ENCODE measurements around the gene BMP3.

DNA sequence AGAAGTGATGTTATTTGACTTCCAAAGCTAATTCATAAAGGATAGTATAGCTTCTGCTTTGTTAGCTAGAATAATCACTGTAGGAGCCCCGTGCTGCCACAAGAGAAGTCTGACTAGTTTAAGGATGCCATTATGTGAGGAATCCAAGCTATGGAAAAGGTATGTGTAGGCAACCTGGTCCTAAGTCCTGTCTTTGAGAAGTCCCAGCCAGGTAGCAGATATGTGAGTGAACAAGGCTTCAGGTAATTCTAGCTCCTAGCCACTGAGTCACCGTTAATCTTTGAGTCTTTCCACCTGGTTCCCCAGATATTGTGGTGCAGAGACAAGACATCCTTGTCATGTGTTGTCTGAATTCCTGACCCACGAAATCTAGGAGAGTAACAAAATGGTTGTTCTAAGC is 55.5 kb downstream of the BMP3 start:
- TF ChIP-seq, protein P1, sequence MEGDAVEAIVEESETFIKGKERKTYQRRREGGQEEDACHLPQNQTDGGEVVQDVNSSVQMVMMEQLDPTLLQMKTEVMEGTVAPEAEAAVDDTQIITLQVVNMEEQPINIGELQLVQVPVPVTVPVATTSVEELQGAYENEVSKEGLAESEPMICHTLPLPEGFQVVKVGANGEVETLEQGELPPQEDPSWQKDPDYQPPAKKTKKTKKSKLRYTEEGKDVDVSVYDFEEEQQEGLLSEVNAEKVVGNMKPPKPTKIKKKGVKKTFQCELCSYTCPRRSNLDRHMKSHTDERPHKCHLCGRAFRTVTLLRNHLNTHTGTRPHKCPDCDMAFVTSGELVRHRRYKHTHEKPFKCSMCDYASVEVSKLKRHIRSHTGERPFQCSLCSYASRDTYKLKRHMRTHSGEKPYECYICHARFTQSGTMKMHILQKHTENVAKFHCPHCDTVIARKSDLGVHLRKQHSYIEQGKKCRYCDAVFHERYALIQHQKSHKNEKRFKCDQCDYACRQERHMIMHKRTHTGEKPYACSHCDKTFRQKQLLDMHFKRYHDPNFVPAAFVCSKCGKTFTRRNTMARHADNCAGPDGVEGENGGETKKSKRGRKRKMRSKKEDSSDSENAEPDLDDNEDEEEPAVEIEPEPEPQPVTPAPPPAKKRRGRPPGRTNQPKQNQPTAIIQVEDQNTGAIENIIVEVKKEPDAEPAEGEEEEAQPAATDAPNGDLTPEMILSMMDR (tag by site-specific recombination; IDR thresholded peaks at IDR 0.05), result no peak
- no peak for TF ChIP-seq MEIS1 (CRISPR knock-in tag; IDR thresholded peaks at IDR 0.05; ENCODE audit: borderline replicate concordance)
- no peak for TF ChIP-seq ZNF785 (tag by site-specific recombination; IDR thresholded peaks at IDR 0.05)
- TF ChIP-seq, protein P2, sequence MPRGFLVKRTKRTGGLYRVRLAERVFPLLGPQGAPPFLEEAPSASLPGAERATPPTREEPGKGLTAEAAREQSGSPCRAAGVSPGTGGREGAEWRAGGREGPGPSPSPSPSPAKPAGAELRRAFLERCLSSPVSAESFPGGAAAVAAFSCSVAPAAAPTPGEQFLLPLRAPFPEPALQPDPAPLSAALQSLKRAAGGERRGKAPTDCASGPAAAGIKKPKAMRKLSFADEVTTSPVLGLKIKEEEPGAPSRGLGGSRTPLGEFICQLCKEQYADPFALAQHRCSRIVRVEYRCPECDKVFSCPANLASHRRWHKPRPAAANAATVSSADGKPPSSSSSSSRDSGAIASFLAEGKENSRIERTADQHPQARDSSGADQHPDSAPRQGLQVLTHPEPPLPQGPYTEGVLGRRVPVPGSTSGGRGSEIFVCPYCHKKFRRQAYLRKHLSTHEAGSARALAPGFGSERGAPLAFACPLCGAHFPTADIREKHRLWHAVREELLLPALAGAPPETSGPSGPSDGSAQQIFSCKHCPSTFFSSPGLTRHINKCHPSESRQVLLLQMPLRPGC (tag by site-specific recombination; IDR thresholded peaks at IDR 0.05), result no peak
- TF ChIP-seq REPIN1 (tag by site-specific recombination; IDR thresholded peaks at IDR 0.05; ENCODE audit: low read depth), result no peak
- TF ChIP-seq ZNF843 (tag by site-specific recombination; IDR thresholded peaks at IDR 0.05), result no peak
- no peak for TF ChIP-seq ZNF701 (tag by site-specific recombination; IDR thresholded peaks at IDR 0.05)
- no peak for TF ChIP-seq ZNF239 (tag by site-specific recombination; IDR thresholded peaks at IDR 0.05)
- no peak for TF ChIP-seq ZNF221 (tag by site-specific recombination; IDR thresholded peaks at IDR 0.05; ENCODE audit: borderline replicate concordance)
- TF ChIP-seq, protein P3, sequence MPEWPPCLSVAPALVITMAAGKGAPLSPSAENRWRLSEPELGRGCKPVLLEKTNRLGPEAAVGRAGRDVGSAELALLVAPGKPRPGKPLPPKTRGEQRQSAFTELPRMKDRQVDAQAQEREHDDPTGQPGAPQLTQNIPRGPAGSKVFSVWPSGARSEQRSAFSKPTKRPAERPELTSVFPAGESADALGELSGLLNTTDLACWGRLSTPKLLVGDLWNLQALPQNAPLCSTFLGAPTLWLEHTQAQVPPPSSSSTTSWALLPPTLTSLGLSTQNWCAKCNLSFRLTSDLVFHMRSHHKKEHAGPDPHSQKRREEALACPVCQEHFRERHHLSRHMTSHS (tag by site-specific recombination; IDR thresholded peaks at IDR 0.05), result no peak
- no peak for TF ChIP-seq YY2 (tag by site-specific recombination; IDR thresholded peaks at IDR 0.05)
- no peak for TF ChIP-seq ZNF707 (tag by site-specific recombination; IDR thresholded peaks at IDR 0.05)
- no peak for TF ChIP-seq SCRT1 (tag by site-specific recombination; IDR thresholded peaks at IDR 0.05; ENCODE audit: borderline replicate concordance)
- TF ChIP-seq ZBTB8A (tag by site-specific recombination; IDR thresholded peaks at IDR 0.05), result no peak
